DND-41 (cell line): ENCODE results near the gene PC.

Source experiments
- CTCF ChIP-seq: IDR thresholded peaks from 2 replicates; pipeline ENCODE4 v1.5.1; 2012; ENCODE audit warnings: borderline replicate concordance, low read length, moderate library complexity, mild to moderate bottlenecking; ENCODE audit not compliant: poor library complexity, severe bottlenecking; ENCODE audit errors: extremely low read depth
- EZH2 ChIP-seq: IDR thresholded peaks from 3 replicates; pipeline ENCODE4 v1.6.1; 2012; ENCODE audit warnings: borderline replicate concordance, low read depth, mild to moderate bottlenecking, moderate library complexity, low read length, inconsistent platforms; ENCODE audit not compliant: severe bottlenecking

- no peak for TF ChIP-seq CTCF
- TF ChIP-seq EZH2: no peak
Observed at GRCh38 chr11:66932543-66932942, 25.6 kb downstream of the PC start.
